ENCODE measurements around the gene TMEM42. TPM values are rescaled to one million over a fixed set of nuclear protein-coding genes. Genes with fewer than 3 reads are reported as not detected.

The TMEM42 gene
- total and polyA plus RNA-seq, 10 donors, result 9.5 to 32.4 (median 14.8) TPM

DNA sequence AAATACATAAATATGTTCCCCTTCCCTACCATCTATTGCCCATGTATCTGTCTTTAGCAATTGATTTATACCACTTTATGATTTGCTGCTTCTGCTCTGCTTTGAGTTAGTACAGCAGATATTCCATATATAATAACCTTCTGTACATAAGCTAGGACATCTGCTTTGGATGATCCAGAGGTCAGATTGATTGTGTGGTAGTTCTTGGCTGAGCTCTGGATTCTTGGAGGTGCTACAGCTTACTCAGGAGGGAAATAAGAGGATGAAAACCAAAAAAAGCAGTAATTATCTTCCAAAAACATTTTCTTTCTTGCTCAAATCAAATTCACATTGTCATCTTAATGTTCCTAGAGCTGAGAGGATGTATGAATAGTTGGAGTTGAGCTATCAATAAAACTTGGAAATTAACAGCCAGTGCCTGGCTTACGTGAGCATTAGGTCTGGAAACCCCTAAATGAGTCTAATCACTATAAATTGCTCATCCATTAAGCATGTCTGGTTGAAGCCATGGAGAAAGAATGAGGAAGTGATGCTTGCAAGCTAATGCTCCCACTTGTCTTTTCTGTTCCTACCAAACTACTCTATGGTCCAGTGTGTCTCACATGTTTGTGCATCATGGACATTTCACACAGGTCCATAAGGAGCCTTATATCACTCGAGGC, 36.3 kb upstream of the TMEM42 start:
- TF ChIP-seq, protein P1, sequence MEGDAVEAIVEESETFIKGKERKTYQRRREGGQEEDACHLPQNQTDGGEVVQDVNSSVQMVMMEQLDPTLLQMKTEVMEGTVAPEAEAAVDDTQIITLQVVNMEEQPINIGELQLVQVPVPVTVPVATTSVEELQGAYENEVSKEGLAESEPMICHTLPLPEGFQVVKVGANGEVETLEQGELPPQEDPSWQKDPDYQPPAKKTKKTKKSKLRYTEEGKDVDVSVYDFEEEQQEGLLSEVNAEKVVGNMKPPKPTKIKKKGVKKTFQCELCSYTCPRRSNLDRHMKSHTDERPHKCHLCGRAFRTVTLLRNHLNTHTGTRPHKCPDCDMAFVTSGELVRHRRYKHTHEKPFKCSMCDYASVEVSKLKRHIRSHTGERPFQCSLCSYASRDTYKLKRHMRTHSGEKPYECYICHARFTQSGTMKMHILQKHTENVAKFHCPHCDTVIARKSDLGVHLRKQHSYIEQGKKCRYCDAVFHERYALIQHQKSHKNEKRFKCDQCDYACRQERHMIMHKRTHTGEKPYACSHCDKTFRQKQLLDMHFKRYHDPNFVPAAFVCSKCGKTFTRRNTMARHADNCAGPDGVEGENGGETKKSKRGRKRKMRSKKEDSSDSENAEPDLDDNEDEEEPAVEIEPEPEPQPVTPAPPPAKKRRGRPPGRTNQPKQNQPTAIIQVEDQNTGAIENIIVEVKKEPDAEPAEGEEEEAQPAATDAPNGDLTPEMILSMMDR (IDR thresholded peaks at IDR 0.05 in 8 of 11, conservative IDR thresholded peaks at IDR 0.05 in 3 of 11), result no peak
- TF ChIP-seq POLR2AphosphoS5 (IDR thresholded peaks at IDR 0.05), result no peak
- TF ChIP-seq POLR2A (IDR thresholded peaks at IDR 0.05), result no peak
- no peaks in the 10 kb centered on the region for H3K27me3 ChIP-seq (replicated peaks in 1 of 7)
- H3K4me1 ChIP-seq, result no peaks in the 10 kb centered on the region
- no peaks in the 10 kb centered on the region for H3K9me3 ChIP-seq
- WGBS, 5 donors, result 87 to 94% (median 90%) methylated on average over 2 of the region's 2 CpGs
- peaks cover 0 to 49% (median 0%) of the 10 kb centered on the region in 6 donors for H3K36me3 ChIP-seq
- no peak overlapping the region for H3K27ac ChIP-seq
- no peak for DNase-seq
- intact Hi-C loops (cut with DNase I; ENCODE audit: low total_unique reads), result no loop called here
- H3K4me3 ChIP-seq, result no peak overlapping the region

- Histone ChIP-seq H3K4me3 (no peak overlapping the region), H3K27ac (no peak overlapping the region), H3K4me1 (no peaks in the 10 kb centered on the region), H3K36me3 (peaks cover 0 to 67% (median 0%) of the 10 kb centered on the region in 6 donors), H3K9me3 (no peaks in the 10 kb centered on the region), H3K27me3 (replicated peaks in 1 of 7) (no peaks in the 10 kb centered on the region)
- TF ChIP-seq POLR2A (IDR thresholded peaks at IDR 0.05) (no peak), POLR2AphosphoS5 (IDR thresholded peaks at IDR 0.05) (no peak)
- TF ChIP-seq, protein P1 (IDR thresholded peaks at IDR 0.05 in 8 of 11, conservative IDR thresholded peaks at IDR 0.05 in 3 of 11), result no peak
- no peak for DNase-seq
- 79 to 85% (median 84%) methylated on average over 3 of the region's 3 CpGs for WGBS, 5 donors
- intact Hi-C loops (cut with DNase I; ENCODE audit: low total_unique reads), result no loop called here
These were observed 34.5 kb upstream of the TMEM42 start for GRCh38 chr3:44827196-44827595.

GRCh38 chr3:44831232-44831631, 30.5 kb upstream of the TMEM42 start:
- no peak overlapping the region for H3K4me3 ChIP-seq
- H3K27me3 ChIP-seq (replicated peaks in 1 of 7), result no peaks in the 10 kb centered on the region
- intact Hi-C loops (cut with DNase I; ENCODE audit: low total_unique reads), result no loop called here
- WGBS, 5 donors, result 89 to 97% (median 96%) methylated on average over 5 of the region's 5 CpGs
- TF ChIP-seq POLR2A (IDR thresholded peaks at IDR 0.05), result no peak
- TF ChIP-seq, protein P1 (IDR thresholded peaks at IDR 0.05 in 8 of 11, conservative IDR thresholded peaks at IDR 0.05 in 3 of 11), result no peak
- H3K9me3 ChIP-seq, result peaks cover 0 to 14% (median 12%) of the 10 kb centered on the region in 8 donors
- H3K36me3 ChIP-seq, result peaks cover 0 to 59% (median 0%) of the 10 kb centered on the region in 6 donors
- no peak for DNase-seq
- H3K4me1 ChIP-seq, result no peaks in the 10 kb centered on the region
- no peak overlapping the region for H3K27ac ChIP-seq

DNA sequence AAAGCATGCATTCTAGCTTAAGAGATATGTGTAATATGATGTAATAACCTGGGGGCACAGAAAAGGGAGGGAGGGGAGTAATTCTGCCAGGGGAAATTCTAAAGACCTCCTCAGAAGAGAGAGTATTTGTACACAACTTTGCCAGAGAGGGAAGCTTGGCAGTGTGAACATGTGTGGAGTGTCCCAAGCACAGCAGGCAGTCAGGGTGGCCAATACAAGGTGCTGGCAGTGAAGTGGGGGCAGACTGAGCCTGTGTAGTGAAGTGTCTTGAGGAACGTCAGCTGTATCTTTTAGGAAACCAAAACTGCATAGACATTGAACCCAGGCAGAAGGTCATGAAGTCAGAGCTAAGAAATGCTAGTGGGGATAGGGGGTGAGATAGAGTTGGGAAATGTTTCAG, 29.7 kb upstream of the TMEM42 start:
- H3K4me3 ChIP-seq, result no peak overlapping the region
- H3K36me3 ChIP-seq, result peaks cover 0 to 59% (median 0%) of the 10 kb centered on the region in 6 donors
- WGBS, 5 donors, result 93 to 96% (median 95%) methylated on average over 1 of the region's 1 CpG
- no peak for DNase-seq
- H3K4me1 ChIP-seq, result no peaks in the 10 kb centered on the region
- no peaks in the 10 kb centered on the region for H3K27me3 ChIP-seq (replicated peaks in 1 of 7)
- TF ChIP-seq, protein P1 (IDR thresholded peaks at IDR 0.05 in 8 of 11, conservative IDR thresholded peaks at IDR 0.05 in 3 of 11), result no peak
- TF ChIP-seq POLR2AphosphoS5 (IDR thresholded peaks at IDR 0.05), result no peak
- TF ChIP-seq POLR2A (IDR thresholded peaks at IDR 0.05), result no peak
- H3K27ac ChIP-seq, result no peak overlapping the region
- H3K9me3 ChIP-seq, result peaks cover 3 to 22% (median 20%) of the 10 kb centered on the region in 8 donors
- intact Hi-C loops (cut with DNase I; ENCODE audit: low total_unique reads), result no loop called here

Measured in spleen (tissue), 11 donors.